Nephron progenitor cell (in vitro differentiated cells): ENCODE measurements around the gene AK8.

Source experiments
- DNase-seq: peaks from one replicate; pipeline ENCODE4 v3.0.0; 2021
- H3K27ac Mint-ChIP-seq: 2 replicates; pipeline ENCODE4 v1.8.0; 2021; ENCODE audit warnings: mild to moderate bottlenecking, moderate library complexity, mixed read lengths
- H3K27me3 Mint-ChIP-seq: 2 replicates; pipeline ENCODE4 v1.8.0; 2021; ENCODE audit warnings: mild to moderate bottlenecking, low read depth, mixed read lengths; ENCODE audit not compliant: poor library complexity
- H3K36me3 Mint-ChIP-seq: 2 replicates; pipeline ENCODE4 v1.8.0; 2021; ENCODE audit warnings: low read depth, mixed read lengths
- H3K4me1 Mint-ChIP-seq: 2 replicates; pipeline ENCODE4 v1.8.0; 2021; ENCODE audit warnings: mixed read lengths
- H3K4me3 Mint-ChIP-seq: 2 replicates; pipeline ENCODE4 v1.8.0; 2021; ENCODE audit warnings: mild to moderate bottlenecking, moderate library complexity, mixed read lengths
- H3K9me3 Mint-ChIP-seq: 2 replicates; pipeline ENCODE4 v1.8.0; 2021; ENCODE audit warnings: mild to moderate bottlenecking, moderate library complexity, mixed read lengths
- TF ChIP-seq, protein P1 (sequence below): fragments of 200-600 bp; sonication (generic); IDR thresholded peaks from 2 replicates; pipeline ENCODE4 v1.5.0; 2021; ENCODE audit warnings: antibody characterized with exemption

AK8 gene

DNA sequence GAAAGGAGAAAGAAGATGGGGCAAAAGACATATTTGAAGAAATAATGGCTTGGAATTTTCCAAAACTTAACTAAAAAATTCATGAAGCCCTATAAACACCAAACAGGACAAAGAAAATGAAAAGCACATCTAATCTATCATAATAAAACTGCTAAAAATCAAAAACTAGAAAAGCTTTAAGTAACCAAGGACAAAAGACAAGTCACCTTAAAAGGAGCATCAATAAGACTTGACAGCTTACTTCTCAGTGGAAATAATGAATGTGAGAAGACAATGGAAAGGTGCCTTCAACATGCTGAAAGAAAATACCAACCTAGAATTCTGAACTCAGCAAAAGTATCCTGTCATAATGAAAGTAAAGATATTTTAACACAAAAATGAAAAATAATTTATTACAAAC lies 180.9 kb downstream of the AK8 start:
- Mint-ChIP-seq H3K27me3 (peaks cover 5% of the 10 kb centered on the region), H3K4me1 (no peaks in the 10 kb centered on the region), H3K27ac (no peak overlapping the region), H3K36me3 (peaks cover 44% of the 10 kb centered on the region), H3K4me3 (no peak overlapping the region), H3K9me3 (peaks cover 64% of the 10 kb centered on the region)
- TF ChIP-seq, protein P1, sequence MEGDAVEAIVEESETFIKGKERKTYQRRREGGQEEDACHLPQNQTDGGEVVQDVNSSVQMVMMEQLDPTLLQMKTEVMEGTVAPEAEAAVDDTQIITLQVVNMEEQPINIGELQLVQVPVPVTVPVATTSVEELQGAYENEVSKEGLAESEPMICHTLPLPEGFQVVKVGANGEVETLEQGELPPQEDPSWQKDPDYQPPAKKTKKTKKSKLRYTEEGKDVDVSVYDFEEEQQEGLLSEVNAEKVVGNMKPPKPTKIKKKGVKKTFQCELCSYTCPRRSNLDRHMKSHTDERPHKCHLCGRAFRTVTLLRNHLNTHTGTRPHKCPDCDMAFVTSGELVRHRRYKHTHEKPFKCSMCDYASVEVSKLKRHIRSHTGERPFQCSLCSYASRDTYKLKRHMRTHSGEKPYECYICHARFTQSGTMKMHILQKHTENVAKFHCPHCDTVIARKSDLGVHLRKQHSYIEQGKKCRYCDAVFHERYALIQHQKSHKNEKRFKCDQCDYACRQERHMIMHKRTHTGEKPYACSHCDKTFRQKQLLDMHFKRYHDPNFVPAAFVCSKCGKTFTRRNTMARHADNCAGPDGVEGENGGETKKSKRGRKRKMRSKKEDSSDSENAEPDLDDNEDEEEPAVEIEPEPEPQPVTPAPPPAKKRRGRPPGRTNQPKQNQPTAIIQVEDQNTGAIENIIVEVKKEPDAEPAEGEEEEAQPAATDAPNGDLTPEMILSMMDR = no peak
- no peak for DNase-seq

DNA sequence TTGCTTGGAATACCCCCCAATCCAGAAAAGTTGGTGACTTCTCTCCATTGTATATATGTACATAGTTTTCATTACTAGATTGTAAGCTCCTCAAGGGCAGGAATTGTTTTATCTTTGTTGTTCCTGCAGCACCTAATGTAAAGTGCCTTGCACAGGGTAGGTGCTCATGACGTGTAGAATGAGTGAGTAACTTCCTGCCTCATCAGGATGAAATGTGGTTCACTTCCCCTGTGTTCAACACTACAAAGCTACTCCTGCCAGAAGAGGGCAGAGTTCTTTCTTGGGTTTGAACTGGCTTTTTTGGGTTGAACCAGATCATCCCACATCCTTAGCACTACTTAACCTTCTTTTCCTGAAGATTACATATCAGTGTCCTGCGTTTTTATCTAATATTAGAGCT lies 183.9 kb downstream of the AK8 start:
- Mint-ChIP-seq H3K9me3 (peaks cover 52% of the 10 kb centered on the region), H3K27ac (no peak overlapping the region), H3K4me3 (no peak overlapping the region), H3K36me3 (peaks cover 74% of the 10 kb centered on the region), H3K27me3 (peaks cover 5% of the 10 kb centered on the region), H3K4me1 (no peaks in the 10 kb centered on the region)
- no peak for DNase-seq
- TF ChIP-seq, protein P1 = no peak

DNA sequence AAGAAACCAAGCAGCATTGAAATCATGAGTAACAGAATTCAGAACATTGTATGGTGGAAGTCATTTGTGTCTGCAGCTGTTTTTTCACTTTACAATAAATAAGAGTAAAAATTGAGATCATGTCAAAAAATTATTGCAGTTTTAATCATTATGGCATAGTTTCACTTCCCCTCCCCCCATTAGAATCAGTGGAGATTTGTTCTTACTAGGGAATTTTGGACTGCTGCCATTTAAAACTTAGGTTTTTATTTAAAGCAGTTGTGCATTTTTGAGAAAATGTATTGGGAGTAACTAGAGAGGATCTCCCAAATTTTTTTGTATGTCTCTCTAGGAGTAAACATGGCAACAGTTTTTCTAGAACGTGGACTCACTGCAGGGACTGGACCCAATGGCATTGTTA lies 187.4 kb downstream of the AK8 start:
- Mint-ChIP-seq H3K27ac (no peak overlapping the region), H3K4me3 (no peak overlapping the region), H3K4me1 (no peaks in the 10 kb centered on the region), H3K36me3 (peaks cover 91% of the 10 kb centered on the region), H3K27me3 (no peaks in the 10 kb centered on the region), H3K9me3 (peaks cover 17% of the 10 kb centered on the region)
- no peak for DNase-seq
- TF ChIP-seq, protein P1 = no peak

DNA sequence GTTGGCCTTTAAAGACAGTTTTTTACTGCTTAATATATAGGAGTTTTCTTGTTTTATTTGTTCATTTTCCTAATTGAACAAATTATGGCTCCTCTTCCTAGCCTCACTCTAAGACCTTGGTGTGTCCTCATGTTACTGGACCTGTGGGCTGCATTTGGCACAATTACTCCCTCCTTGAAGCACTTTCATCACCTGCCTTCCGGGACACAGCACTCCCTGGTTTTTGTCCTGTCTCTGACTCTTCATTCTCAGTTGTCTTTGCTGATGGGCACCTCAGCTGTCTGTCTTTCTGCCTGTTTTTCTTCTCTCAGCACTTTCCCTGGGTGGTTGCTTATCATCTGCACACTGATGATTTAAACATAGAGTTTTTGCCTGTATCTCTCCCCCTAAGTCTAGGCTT lies 194.2 kb downstream of the AK8 start:
- Mint-ChIP-seq H3K36me3 (peaks cover 86% of the 10 kb centered on the region), H3K4me3 (no peak overlapping the region), H3K4me1 (no peaks in the 10 kb centered on the region), H3K27me3 (no peaks in the 10 kb centered on the region), H3K9me3 (no peaks in the 10 kb centered on the region), H3K27ac (no peak overlapping the region)
- TF ChIP-seq, protein P1 = no peak
- DNase-seq = no peak

DNA sequence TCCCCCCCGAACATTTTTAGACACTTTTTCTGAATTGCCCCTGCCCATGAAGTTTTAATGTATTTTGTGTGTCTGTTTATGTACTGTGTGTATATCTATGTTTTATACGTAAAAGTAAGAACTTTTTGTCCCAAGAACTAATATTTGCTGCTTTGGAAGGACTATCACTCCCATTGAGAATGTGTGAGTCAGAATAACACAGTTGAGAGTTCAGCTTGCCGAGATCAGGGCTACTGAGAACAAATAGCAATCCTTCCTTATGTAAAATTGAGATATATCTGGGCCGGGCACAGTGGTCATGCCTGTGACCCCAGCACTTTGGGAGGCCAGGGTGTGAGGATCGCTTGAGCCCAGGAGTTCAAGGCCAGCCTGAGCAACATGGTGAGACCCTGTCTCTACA lies 196.5 kb downstream of the AK8 start:
- no peak for DNase-seq
- no peaks in the 10 kb centered on the region for H3K27me3 Mint-ChIP-seq
- no peak overlapping the region for H3K4me3 Mint-ChIP-seq
- no peak overlapping the region for H3K27ac Mint-ChIP-seq
- TF ChIP-seq, protein P1 = no peak
- H3K4me1 Mint-ChIP-seq = no peaks in the 10 kb centered on the region
- H3K9me3 Mint-ChIP-seq = no peaks in the 10 kb centered on the region
- H3K36me3 Mint-ChIP-seq = peaks cover 86% of the 10 kb centered on the region

DNA sequence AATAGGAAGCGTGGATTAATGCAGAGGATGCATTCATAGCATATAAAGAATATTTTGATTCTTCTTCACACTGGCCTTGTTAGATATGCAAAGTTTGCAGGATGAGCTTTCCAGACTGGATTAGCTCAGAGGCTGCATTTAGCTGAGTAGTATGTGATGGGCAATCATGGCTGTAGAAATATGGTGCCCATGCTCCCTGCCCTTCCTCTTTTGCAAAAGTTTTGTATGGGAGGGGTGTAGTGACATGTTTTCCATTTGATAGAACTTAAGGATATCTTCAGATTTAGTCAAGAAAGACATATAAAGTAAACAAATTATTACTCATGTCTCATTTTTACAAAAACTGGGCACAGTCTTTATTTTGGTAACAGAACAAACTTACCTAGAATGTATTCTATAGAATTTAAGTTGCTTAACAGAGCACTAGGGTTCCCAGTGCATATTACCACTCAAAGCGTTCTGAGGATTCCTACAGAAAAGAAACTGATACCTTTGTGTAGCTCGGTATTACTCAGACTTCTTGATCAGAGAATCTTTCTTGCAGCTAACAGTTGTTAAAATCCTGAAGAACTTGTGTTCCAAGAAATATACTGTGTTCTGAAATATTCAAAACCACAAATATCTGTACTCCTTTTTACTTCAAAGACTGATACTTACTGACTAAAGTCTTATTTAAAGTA lies 198.0 kb downstream of the AK8 start:
- H3K9me3 Mint-ChIP-seq = no peaks in the 10 kb centered on the region
- H3K4me3 Mint-ChIP-seq = no peak overlapping the region
- no peak overlapping the region for H3K27ac Mint-ChIP-seq
- TF ChIP-seq, protein P1 = no peak
- H3K27me3 Mint-ChIP-seq = no peaks in the 10 kb centered on the region
- no peak for DNase-seq
- H3K36me3 Mint-ChIP-seq = peaks cover 84% of the 10 kb centered on the region
- H3K4me1 Mint-ChIP-seq = no peaks in the 10 kb centered on the region
